ENCODE measurements around the gene KCNN3.

GRCh38 chr1:154753426-154753825 lies 116.7 kb downstream of the KCNN3 start:
- TF ChIP-seq POLR2A (IDR thresholded peaks at IDR 0.05) (no peak), CTCF (IDR thresholded peaks at IDR 0.05) (no peak), EP300 (IDR thresholded peaks at IDR 0.05) (no peak)
